GM18511 (cell line): ENCODE results near the gene GNA15.

ENCODE experiments used
- ATAC-seq: cut with Tn5 transposase; IDR thresholded peaks from one replicate; pipeline ENCODE4 v1.9.1; 2021; ENCODE audit warnings: mild to moderate bottlenecking, moderate library complexity; ENCODE audit not compliant: unreplicated experiment

GNA15 gene

GRCh38 chr19:3119693-3120380, 16.0 kb upstream of the GNA15 start:
- no peak for ATAC-seq

DNA sequence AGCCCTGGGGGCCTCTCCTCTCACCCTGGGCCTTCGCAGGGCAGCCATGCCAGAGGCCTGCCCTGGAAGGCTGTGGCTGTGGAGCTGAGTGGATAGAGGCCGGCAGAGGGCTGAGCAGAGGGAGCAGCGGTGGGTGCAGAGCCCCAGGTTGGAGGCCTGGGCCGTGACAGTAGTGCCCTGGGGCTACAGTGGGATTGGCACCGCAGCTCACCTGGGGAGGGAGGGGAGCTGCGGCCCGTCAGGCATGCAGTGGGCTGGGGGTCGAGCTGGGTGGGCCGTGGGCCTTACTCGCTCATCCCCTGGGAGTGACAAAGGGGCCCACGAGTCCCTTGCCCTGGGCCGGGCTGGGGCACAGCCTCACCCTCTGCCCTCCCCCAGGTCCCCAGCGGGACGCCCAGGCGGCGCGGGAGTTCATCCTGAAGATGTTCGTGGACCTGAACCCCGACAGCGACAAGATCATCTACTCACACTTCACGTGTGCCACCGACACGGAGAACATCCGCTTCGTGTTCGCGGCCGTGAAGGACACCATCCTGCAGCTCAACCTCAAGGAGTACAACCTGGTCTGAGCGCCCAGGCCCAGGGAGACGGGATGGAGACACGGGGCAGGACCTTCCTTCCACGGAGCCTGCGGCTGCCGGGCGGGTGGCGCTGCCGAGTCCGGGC, 15.1 kb upstream of the GNA15 start:
- no peak for ATAC-seq

DNA sequence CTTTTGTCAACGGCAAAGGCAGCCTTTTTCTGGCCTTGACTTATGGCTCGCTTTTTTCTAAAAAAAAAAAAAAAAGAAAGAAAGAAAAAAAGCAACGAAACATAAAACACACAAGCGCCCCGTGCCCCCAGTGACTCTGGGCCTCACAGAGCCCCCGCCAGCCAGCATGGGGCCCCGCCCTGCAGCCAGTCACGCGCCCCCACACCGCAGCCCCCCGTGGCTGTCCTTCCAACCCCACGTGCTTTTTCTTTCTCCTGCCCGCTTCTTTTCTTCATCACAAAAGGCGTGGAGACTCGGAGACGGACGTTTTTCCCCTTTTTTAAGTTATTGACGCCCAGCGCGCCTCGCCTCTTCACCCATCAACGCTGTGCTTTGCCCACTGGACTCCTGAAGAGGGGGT, 14.4 kb upstream of the GNA15 start:
- no peak for ATAC-seq

DNA sequence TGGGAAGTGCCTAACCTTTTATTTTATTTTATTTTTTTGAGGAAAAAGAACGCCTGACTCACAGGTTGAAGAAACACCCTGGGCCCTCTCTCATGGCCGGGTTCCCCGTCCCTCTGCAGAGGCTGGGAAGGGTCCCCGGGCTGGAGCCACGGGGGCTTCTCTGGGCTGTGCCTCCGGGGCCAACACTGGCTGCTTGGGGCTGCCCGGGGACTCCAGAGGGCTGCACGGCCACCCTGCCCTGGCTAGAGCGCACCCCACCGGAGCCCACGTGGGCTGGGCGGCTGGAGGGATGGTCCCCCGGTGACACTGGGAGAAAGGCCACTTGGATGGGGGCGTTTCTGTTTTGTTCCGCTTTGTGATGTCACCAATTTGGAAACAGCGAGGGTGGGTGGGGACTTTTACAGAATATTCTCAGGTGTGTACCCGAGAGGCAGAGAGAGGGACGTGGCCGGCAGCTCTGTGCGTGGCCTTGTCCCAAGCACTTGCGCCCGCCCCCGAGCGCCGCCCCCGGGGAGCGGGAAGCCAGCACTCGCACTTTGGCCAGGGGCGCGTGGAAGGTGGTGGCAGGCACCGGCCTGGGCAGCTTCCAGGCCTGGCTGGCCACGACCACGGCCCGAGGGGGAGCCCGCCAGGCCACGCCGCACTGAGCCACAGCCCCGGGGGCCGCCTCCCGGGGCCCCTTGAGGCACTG, 13.9 kb upstream of the GNA15 start:
- no peak for ATAC-seq

DNA sequence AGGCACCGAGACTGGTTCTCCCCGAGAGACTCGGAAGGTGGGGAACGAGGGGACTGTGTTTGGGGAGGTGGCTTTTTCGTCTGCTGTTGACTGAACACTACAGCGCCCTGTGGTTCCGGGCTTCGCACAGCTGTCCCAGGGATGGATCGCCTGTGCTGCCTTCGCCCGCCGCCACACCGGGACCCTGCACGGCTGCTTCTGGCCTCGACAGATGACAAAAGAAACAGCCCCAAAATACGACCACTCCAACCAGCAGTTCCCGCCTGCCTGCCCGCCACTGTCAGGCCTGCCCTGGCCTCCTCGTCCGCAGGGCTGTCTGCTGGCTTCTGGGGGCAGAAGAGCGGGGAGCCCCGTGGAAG, 13.3 kb upstream of the GNA15 start:
- ATAC-seq = no peak

DNA sequence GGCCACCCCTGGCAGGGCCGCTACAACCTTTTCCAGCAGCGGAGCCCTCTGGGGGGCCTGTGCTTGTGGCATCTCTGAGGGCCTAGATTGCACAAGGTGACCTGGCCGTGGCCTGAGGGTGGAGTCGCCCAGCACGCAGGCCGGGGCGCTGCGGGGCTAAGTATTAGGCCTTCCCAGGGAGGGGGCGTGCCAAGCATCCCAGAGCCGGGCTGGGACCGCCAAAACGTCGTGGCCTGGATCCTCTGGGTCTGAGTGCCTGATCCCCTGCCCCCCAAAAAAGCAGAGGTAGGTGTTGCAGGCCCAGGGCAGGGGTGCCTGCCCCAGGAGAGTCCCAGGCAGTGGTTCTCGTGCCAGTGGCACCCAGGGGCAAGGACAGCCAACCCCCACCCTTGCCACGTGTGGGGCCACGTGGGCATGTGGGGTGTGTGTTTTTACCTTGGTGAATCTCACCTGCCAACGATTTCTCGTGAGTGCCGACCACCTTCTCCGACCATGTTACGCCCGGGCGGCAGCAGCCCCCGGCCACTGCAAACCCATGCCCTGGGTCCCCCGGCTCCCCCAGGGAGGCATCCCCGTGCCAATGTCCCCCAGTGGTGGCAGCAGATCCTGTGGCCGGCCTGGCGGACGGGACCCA, 12.6 kb upstream of the GNA15 start:
- no peak for ATAC-seq

DNA sequence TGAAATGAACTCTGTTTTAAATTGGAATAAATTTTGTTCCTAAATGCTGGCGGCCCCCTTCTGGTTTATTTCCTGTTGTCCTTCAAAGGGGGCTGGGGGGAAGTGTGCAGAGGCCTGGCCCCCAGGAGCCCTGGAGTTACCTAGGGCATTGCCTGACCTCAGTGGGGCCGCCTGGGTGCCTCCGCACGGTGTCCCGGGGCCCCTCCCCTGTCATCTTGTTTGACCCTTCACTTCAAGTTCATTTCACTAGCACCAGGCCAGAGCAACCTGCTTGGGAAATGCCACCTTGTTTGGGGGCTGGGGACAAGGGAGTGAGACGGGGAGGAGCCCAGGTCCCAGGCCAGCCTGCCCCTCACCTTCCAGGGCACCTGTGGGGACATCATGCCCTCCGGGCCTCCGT, 11.9 kb upstream of the GNA15 start:
- no peak for ATAC-seq

DNA sequence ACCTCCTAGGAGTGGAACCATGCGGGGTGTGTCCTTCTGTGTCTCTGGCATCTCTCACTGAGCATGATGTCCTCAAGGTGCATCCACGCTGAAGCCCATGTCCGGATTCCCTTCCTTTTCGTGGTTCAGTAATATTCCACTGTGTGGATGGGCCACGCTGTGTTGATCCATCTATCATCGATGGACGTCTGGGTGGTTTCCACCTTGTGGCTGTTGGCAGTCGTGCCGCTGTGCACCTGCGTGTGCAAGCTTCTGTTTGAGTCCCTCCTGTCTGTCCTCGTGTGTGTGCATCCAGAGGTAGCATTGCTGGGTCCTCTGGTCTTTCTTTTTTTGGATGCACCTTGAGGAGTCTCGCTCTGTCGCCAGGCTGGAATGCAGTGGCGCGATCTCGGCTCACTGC, 11.2 kb upstream of the GNA15 start:
- no peak for ATAC-seq

DNA sequence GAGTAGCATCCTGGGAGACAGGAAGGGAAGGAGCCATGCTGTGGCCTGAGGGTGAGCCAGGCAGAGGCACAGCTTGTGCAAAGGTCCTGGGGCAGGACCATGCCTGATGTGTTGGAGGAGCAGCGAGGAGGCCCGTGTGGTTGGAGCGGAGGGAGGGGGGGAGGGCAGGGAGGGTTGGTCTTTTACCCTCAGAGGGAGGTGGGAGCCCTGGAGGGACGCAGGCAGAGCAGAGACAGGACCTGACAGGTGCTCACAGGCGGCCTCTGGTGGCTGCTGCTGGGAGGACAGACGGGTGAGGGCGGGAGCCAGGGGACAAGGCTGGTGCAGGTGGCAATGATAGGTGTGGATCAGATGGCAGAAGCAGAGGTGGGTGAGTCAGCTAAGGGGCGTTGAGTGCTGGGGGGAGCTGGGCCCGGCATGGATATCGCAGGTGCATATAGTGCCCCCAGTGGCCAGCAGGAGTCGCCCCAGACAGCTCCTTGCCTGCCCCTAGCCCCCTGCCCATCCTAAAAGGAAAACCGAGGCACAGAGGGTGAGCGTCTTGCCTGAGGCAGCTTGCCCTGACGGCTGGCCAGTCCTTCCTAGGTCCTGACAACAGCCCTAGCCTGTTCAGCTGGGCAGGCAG, 9.8 kb upstream of the GNA15 start:
- no peak for ATAC-seq

GRCh38 chr19:3129112-3129511, 6.7 kb upstream of the GNA15 start:
- no peak for ATAC-seq

- ATAC-seq = no peak
Observed at GRCh38 chr19:3131168-3131567, 4.7 kb upstream of the GNA15 start.

GRCh38 chr19:3132971-3133792, 2.7 kb upstream of the GNA15 start:
- ATAC-seq = peak; percentile 68

GRCh38 chr19:3133793-3134116, 2.1 kb upstream of the GNA15 start:
- ATAC-seq = peak; percentile 16

GRCh38 chr19:3136684-3137055, 837 bp downstream of the GNA15 start:
- ATAC-seq = no peak

- ATAC-seq = no peak
Observed at GRCh38 chr19:3137119-3137518, 1.3 kb downstream of the GNA15 start.

DNA sequence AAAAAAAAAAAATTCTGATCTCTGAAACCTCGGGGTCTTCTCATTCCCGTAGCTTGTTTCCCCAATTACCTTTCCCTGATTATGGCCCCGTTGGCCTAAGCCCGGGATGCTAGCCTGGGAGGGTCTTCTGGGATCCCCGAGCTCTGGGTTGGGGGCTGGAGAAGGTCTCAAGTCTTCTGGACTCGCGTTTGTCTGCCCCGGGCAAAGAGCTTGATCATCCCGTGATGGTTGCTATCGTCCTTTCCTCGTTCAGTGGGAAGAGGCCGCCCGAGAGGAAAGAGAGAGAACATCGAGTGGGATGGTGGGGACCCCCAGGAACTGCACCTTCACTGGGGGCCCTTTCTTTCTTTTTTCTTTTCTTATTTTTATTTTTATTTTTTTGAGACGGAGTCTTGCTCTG, 2.4 kb downstream of the GNA15 start:
- no peak for ATAC-seq

DNA sequence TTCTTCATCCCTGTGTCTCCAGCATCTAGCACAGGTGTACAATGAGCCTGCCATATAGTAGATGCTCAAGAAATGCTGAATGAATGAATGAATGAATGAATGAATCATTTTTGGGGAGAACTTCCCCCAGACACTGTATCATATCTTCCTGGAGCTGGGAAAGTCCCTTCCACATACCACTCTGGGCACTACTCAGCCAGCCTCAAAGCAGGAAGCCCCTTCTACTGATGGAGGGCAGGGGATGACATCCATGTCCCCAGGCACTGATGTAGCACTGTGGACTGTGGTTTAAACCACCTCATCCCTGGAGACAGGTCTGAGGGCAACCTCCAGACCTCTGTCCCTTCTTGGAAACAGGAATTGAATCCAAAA, 4.8 kb downstream of the GNA15 start:
- no peak for ATAC-seq

DNA sequence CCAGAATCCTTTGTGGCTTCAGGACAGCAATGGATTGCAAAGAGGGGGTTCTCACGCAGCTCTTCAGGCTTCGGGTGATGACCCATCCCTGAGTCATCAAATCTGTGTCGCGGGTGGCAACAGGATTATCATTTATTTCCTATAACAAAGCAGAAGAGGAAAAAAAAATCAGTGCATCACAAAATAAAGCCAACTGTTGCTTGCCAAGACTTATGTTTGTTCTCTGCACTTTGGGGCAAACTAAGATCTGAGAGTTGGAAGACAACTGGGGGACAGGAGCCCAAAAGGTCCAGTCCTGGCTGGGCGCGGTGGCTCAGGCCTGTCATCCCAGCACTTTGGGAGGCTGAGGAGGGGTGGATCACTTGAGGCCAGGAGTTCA, 6.4 kb downstream of the GNA15 start:
- ATAC-seq = no peak

DNA sequence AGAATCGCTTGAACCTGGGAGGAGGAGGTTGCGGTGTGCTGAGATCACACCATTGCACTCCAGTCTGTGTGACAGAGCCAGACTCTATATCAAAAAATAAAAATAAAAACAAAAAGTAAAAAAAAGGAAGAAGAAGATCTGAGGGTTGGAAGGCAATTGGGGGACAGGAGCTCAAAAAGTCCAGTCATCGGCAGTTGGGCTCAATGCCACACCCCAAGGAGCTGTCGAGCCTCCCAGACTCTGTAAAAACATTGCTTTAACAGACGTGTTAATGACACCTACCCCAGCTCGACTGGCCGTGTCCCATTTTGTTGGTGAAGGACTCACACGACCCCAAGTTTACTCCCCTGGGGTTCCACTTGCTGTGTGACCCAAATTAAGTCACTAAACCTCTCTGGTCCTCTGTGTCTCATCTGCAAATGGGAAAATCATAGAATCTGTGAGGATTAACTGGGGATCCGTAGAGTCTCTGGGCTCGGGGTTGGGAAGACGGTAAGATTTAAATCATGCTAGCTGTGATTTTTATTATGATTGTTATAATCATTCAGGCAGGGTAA, 7.0 kb downstream of the GNA15 start:
- ATAC-seq = no peak

DNA sequence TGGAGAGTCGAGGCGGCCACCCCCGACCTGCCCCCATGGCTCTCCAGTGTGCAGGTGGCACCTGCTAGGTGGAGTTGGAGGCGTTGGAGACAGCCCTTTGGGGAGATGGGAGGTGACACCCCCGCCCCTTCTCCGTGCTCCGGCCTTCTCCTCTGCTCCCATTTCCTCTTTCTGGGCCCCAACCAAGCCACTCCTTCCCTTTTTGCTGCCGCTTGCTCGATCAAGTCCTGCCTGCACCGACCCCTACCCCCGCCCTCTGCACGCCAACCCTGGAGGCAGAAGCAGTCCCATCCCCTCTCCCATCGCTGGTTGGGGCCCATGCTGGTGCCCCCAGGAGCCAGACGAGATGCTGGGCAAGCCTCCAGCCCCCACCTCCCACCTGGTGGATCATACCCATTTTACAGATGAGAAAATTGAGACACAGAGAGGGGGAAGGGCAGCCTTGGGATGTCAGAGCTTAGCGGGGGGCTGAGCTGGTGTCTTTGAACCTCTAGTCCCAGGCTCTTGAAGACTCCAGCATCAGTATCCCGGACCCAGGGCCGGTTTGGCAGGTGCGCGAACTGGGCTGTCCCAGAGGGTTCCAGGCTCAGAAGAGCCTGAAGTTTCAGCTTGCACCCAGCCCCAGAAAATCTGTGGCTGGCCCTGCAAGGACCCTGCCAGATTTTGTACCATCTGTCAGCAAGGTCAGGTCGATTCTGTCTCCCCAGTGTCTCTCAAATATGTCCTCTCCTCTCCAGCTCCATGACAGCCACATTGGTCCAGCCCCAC, 10.3 kb downstream of the GNA15 start:
- ATAC-seq = no peak
